Heart right ventricle (tissue), 16 donors: ENCODE measurements around the gene CLIC3. TPM values are rescaled to one million over a fixed set of nuclear protein-coding genes. Genes with fewer than 3 reads are reported as not detected.
A peak's percentile ranks its signal among the peaks of the same experiment; 100 is the strongest.

Source experiments
- ATAC-seq, 8 donors: fragments of 200-7000 bp; cut with Tn5 transposase; one replicate each; pipeline ENCODE4 v1.9.1; 2020; ENCODE audit warnings: mild to moderate bottlenecking in 8 of 8, moderate library complexity in 8 of 8, moderate number of reproducible peaks in 1 of 8
- DNase-seq, 2 donors: peaks; one replicate each; pipeline ENCODE4 v3.0.0-alpha.2; 2020
- H3K27ac ChIP-seq, 10 donors: fragments of 200-600 bp; sonication (generic) in 2 of 10; one replicate each; pipeline versions ENCODE4 v1.5.0 to v1.8.0; 2020 to 2022; ENCODE audit warnings: mild to moderate bottlenecking in 3 of 10
- H3K27me3 ChIP-seq, 7 donors: fragments of 200-600 bp; one replicate each; pipeline ENCODE4 v1.8.0; 2021 to 2022; ENCODE audit warnings: mild to moderate bottlenecking in 2 of 7
- H3K36me3 ChIP-seq, 9 donors: fragments of 200-600 bp; sonication (generic) in 1 of 9; one replicate each; pipeline versions ENCODE4 v1.5.0 to v1.8.0; 2020 to 2022; ENCODE audit warnings: mild to moderate bottlenecking in 2 of 9
- H3K4me1 ChIP-seq, 9 donors: fragments of 200-600 bp; sonication (generic) in 1 of 9; one replicate each; pipeline versions ENCODE4 v1.5.0 to v1.8.0; 2020 to 2022; ENCODE audit warnings: mild to moderate bottlenecking in 4 of 9
- H3K4me3 ChIP-seq, 10 donors: fragments of 200-600 bp; sonication (generic) in 2 of 10; one replicate each; pipeline versions ENCODE4 v1.5.0 to v1.8.0; 2020 to 2022; ENCODE audit warnings: mild to moderate bottlenecking in 7 of 10, moderate library complexity in 2 of 10
- H3K9me3 ChIP-seq, 11 donors: fragments of 200-600 bp in 10 of 11; sonication (generic) in 2 of 11; one replicate each; pipeline versions ENCODE4 v1.5.0 to v1.8.0; 2013 to 2022; ENCODE audit warnings: mild to moderate bottlenecking in 2 of 11, control low read depth in 1 of 11, moderate library complexity in 1 of 11
- WGBS, 2 donors: extraction: QIAGEN DNeasy Blood & Tissue Kit; methylation state at CpG; one replicate each; pipeline ENCODE4 v1.1.7; 2013; ENCODE audit warnings: inconsistent platforms in 1 of 2; 5-methylcytosine and 5-hydroxymethylcytosine counted together
- intact Hi-C, 10 donors: fragments of 100-400 bp; cut with DNase I; formaldehyde crosslinking; loops; one replicate each; pipeline versions ENCODE4 v1.11.1 to v1.14.2; 2022
- polyA plus RNA-seq, 2 donors: library from polyadenylated mRNA; stranded (reverse); fragments of 200-250 nt; gene quantifications; one replicate each; pipeline ENCODE4 v1.2.3, GENCODE V29; 2013
- total RNA-seq, 10 donors: library from RNA; stranded (reverse); fragmentation: NEBNext Ultra II Directional in 3 of 10; extraction: Animal tissue kit (Norgen Biotek cat#: 25700) in 3 of 10; gene quantifications; one replicate each; pipeline versions ENCODE4 v1.2.1 to v1.2.4, GENCODE V29; 2021 to 2023
- TF ChIP-seq, protein P1 (sequence below), 9 donors: fragments of 200-600 bp; sonication (generic) in 2 of 9; IDR thresholded peaks; one replicate each; pipeline versions ENCODE4 v1.5.0 to v1.8.0; 2021 to 2022; ENCODE audit warnings: antibody characterized with exemption in 9 of 9, mild to moderate bottlenecking in 5 of 9, moderate library complexity in 1 of 9
- donor health status: Arrhythmogenic right ventricular cardiomyopathy.
- donor health status: ischemic (EF 13 %, LVEDD 7.1; RV severe dilation, severe dysfunction).
- donor health status: healthy with polysubstance abuse.
- donor health status: DM: no; HTN: yes; CAD: no.
- donor health status: DM: no; HTN: no; CAD: no.
- donor health status: ischemic (EF 25% LVEDD 6.9; RV normal size, moderate dysfunction).
- donor health status: ischemic (EF 25% LVEDD 5.7; RV mildly dilated, moderate dysfunction).
- donor health status: healthy.
- donor health status: DM: yes; HTN: yes; CAD: no.
- donor health status: Ischemic cardiomyopathy.
- donor health status: ischemic (EF 35%, LVEDD 5.7; RV mildly dilated, moderate dysfunction).
- donor health status: nonischemic (EF 11% LVEDD 7.7; RV severe dilation, severe dysfunction).
- donor health status: DM: yes; HTN: yes; CAD: no.
- donor health status: PGD.
- donor health status: ischemic (EF 29% LVEDD 5.4; RV normal size, mild dysfunction).
- donor health status: nonischemic (EF 23%, LVEDD 6.1; RV moderate dilation, normal function).

The CLIC3 gene
- total and polyA plus RNA-seq, 12 donors = 0.46 to 21.4 (median 3.2) TPM

DNA sequence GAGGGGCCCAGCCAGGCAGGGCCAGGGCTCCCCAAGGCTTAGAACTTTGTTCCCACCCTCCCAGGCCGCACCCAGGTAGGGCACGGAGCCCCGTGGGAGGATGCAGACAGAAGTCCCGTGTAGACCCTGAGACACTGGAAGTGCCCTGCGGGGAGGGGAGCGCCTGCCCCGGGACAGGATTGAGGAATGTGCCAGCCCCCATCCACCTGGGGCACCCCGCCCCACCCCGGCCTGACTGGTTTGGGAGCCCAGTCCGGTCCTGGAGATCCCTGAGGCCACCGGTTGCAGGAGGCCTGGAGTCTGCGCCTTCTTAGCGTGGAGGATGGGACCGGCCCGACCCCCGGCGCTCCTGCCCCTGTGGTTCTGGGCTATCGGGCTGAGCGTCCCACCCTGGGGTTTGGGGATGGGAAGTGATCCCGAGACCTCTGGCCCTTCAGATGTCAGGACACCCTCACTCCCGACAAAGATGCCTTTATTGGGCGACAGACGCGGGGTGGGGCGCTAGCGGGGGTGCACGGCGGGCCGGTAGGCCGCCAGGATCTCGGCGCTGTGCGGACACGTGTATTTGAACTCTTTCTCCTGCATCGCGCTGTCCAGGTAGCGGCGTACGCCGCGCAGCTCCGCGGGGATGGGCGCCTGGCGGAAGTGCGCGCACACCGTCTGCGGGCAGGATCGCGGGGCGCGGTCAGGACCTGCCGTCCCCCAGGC lies 2.0 kb downstream of the CLIC3 start:
- Histone ChIP-seq H3K27ac (peak overlapping the region in 2 of 10 donors; percentile 46 to 81), H3K9me3 (peaks cover 0 to 8% (median 0%) of the 10 kb centered on the region in 11 donors), H3K4me3 (peak overlapping the region in 8 of 10 donors; percentile 9 to 47 (median 30)), H3K27me3 (peaks cover 0 to 41% (median 17%) of the 10 kb centered on the region in 7 donors), H3K4me1 (peaks cover 8 to 71% (median 49%) of the 10 kb centered on the region in 9 donors), H3K36me3 (peaks cover 0 to 13% (median 0%) of the 10 kb centered on the region in 9 donors)
- TF ChIP-seq, protein P1, sequence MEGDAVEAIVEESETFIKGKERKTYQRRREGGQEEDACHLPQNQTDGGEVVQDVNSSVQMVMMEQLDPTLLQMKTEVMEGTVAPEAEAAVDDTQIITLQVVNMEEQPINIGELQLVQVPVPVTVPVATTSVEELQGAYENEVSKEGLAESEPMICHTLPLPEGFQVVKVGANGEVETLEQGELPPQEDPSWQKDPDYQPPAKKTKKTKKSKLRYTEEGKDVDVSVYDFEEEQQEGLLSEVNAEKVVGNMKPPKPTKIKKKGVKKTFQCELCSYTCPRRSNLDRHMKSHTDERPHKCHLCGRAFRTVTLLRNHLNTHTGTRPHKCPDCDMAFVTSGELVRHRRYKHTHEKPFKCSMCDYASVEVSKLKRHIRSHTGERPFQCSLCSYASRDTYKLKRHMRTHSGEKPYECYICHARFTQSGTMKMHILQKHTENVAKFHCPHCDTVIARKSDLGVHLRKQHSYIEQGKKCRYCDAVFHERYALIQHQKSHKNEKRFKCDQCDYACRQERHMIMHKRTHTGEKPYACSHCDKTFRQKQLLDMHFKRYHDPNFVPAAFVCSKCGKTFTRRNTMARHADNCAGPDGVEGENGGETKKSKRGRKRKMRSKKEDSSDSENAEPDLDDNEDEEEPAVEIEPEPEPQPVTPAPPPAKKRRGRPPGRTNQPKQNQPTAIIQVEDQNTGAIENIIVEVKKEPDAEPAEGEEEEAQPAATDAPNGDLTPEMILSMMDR (IDR thresholded peaks at IDR 0.05) = no peak
- WGBS, 2 donors = 56 to 65% methylated on average over 54 of the region's 54 CpGs
- no peak for ATAC-seq
- DNase-seq = no peak
- intact Hi-C loops = loop anchor here in 4 of 10 donors (5.0 kb wide), 1 partner anchor 47 kb away; the partner anchor contains the start of gene C8G (in 4 of the 4)

DNA sequence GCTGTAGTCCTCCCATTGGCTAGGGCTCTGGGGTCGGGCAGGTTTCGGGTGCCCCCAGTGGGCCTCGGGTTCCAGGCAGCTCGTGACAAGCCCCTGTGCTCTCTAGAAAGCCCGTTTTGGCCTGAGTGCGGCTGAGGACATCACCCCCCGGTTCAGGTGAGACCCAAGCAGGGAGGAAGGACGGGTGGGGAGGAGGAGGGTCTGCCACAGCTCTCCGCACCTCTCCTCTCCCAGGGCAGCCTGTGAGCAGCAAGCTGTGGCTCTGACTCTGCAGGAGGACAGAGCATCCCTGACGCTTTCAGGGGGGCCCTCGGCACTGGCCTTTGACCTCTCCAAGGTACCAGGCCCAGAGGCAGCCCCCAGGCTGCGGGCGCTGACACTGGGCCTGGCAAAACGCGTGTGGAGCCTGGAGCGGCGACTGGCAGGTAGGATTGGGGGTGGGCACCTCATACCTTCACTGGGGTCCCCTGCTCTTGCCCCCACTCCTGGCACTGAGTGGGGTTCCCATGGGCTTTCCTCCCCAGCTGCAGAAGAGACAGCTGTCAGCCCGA lies 3.5 kb downstream of the CLIC3 start:
- H3K27me3 ChIP-seq = peaks cover 0 to 41% (median 17%) of the 10 kb centered on the region in 7 donors
- H3K27ac ChIP-seq = peak overlapping the region in 9 of 10 donors; percentile 79 to 94 (median 88)
- peaks cover 0 to 13% (median 0%) of the 10 kb centered on the region in 9 donors for H3K36me3 ChIP-seq
- TF ChIP-seq, protein P1 (IDR thresholded peaks at IDR 0.05) = no peak
- intact Hi-C loops = loop anchor here in 4 of 10 donors (5.0 kb wide), 1 partner anchor 46 kb away; the partner anchor contains the start of gene C8G (in 4 of the 4)
- DNase-seq (no peak), ATAC-seq (no peak)
- peak overlapping the region; percentile 67 to 98 (median 90) for H3K4me3 ChIP-seq
- H3K9me3 ChIP-seq = peaks cover 0 to 8% (median 0%) of the 10 kb centered on the region in 11 donors
- H3K4me1 ChIP-seq = peaks cover 8 to 62% (median 48%) of the 10 kb centered on the region in 9 donors
- 50 to 51% methylated on average over 18 of the region's 18 CpGs for WGBS, 2 donors

GRCh38 chr9:136991993-136992818 lies 4.2 kb downstream of the CLIC3 start, which contains the start of gene PAXX:
Gene PAXX, plus strand, starts transcription at chr9:136992422. Its CDS starts 22 bp downstream, at chr9:136992444.
- H3K36me3 ChIP-seq = peaks cover 0 to 13% (median 0%) of the 10 kb centered on the region in 9 donors
- peaks cover 8 to 55% (median 42%) of the 10 kb centered on the region in 9 donors for H3K4me1 ChIP-seq
- DNase-seq (peak; percentile 92 to 95), ATAC-seq (peak; percentile 92 to 96 (median 94))
- H3K4me3 ChIP-seq = peak within 1 kb of the TSS; percentile 67 to 98 (median 90)
- peaks cover 0 to 8% (median 0%) of the 10 kb centered on the region in 11 donors for H3K9me3 ChIP-seq
- WGBS, 2 donors = 1 to 2% methylated on average over 84 to 92 of the region's 92 CpGs
- peak within 1 kb of the TSS in 9 of 10 donors; percentile 80 to 94 (median 90) for H3K27ac ChIP-seq
- TF ChIP-seq, protein P1 (IDR thresholded peaks at IDR 0.05) = no peak
- peaks cover 0 to 36% (median 17%) of the 10 kb centered on the region in 7 donors for H3K27me3 ChIP-seq
- intact Hi-C loops = loop anchor here in 4 of 10 donors (5.0 kb wide), 1 partner anchor 45 kb away; the partner anchor contains the start of gene C8G (in 4 of the 4)
